Testis (tissue), 3 donors: ENCODE data around the gene CD300H. TPM values are rescaled to one million over a fixed set of nuclear protein-coding genes. Genes with fewer than 3 reads are reported as not detected.

Source experiments
- DNase-seq: peaks from one replicate; pipeline ENCODE4 v3.0.0-alpha.2; 2019
- H3K27ac ChIP-seq, 2 donors: fragments of 200-600 bp; sonication (generic); one replicate each; pipeline ENCODE4 v1.5.1; 2019
- H3K27me3 ChIP-seq: fragments of 200-600 bp; sonication (generic); one replicate; pipeline ENCODE4 v1.5.1; 2019
- H3K36me3 ChIP-seq: fragments of 200-600 bp; sonication (generic); one replicate; pipeline ENCODE4 v1.5.1; 2017; ENCODE audit warnings: low read depth; ENCODE audit errors: missing control alignments
- H3K4me1 ChIP-seq: fragments of 200-600 bp; sonication (generic); one replicate; pipeline ENCODE4 v1.5.1; 2019
- H3K4me3 ChIP-seq, 2 donors: fragments of 200-600 bp; sonication (generic); one replicate each; pipeline ENCODE4 v1.5.1; 2017 to 2019
- H3K9me3 ChIP-seq: fragments of 200-600 bp; sonication (generic); one replicate; pipeline ENCODE4 v1.5.1; 2017
- CTCF ChIP-seq, 3 experiments: fragments of 450-650 bp in 2 of 3; fragments of 200-600 bp in 1 of 3; sonication (generic) in 1 of 3; IDR thresholded peaks; one replicate each; pipeline ENCODE4 v1.5.1; 2016 to 2019; ENCODE audit warnings: antibody characterized with exemption in 3 of 3, mild to moderate bottlenecking in 2 of 3, moderate library complexity in 1 of 3
- POLR2A ChIP-seq: fragments of 450-650 bp; IDR thresholded peaks from one replicate; pipeline ENCODE4 v1.6.1; 2017; ENCODE audit warnings: antibody characterized with exemption, mild to moderate bottlenecking, moderate library complexity
- WGBS, 2 donors: methylation state at CpG; one replicate each; pipeline ENCODE4 v1.1.5; 2018; 5-methylcytosine and 5-hydroxymethylcytosine counted together
- intact Hi-C: fragments of 100-400 bp; cut with DNase I; formaldehyde crosslinking; loops from one replicate; pipeline ENCODE4 v1.15.1; 2023; ENCODE audit warnings: low total_unique reads
- polyA plus RNA-seq: library from polyadenylated mRNA; stranded (reverse); fragments of 350-450 nt; fragmentation: Illumina TruSeq; extraction: RNeasy Lipid Tissue Mini Kit (QIAGEN cat#74804); gene quantifications from one replicate; pipeline ENCODE4 v1.2.3, GENCODE V29; 2014; ENCODE audit warnings: low read depth, low replicate concordance; ENCODE audit not compliant: insufficient read depth
- total RNA-seq, 2 donors: library from RNA; depleted of rRNA; stranded (reverse); fragments of >200 nt; gene quantifications; one replicate each; pipeline ENCODE4 v1.2.3, GENCODE V29; 2016

CD300H gene
- total and polyA plus RNA-seq, 3 donors from 2014 or later: not detected

- Histone ChIP-seq H3K9me3 (no peaks in the 10 kb centered on the region), H3K27ac (no peak overlapping the region), H3K36me3 (no peaks in the 10 kb centered on the region), H3K27me3 (no peaks in the 10 kb centered on the region), H3K4me3 (no peak overlapping the region), H3K4me1 (no peaks in the 10 kb centered on the region)
- WGBS, 2 donors: 80 to 86% methylated on average over 3 of the region's 3 CpGs
- TF ChIP-seq CTCF (IDR thresholded peaks at IDR 0.05) (no peak), POLR2A (no peak)
- intact Hi-C loops: no loop called here
- no peak for DNase-seq
Observed at GRCh38 chr17:74516561-74517328, 50.6 kb downstream of the CD300H start.

DNA sequence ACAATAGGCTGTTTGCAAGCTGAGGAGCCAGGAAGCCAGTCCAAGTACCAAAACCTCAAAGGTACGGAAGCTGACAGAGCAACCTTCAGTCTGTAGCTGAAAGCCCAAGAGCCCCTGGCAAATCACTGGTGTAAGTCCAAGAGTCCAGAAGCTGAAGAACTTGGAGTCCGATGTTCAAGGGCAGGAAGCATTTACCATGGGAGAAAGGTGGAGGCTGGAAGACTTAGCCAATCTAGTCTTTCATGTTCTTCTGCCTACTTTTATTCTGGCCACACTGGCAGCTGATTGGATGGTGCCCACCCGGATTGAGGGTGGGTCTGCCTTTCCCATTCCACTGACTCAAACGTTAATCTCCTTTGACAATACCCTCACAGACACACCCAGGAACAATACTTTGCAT, 51.4 kb downstream of the CD300H start:
- Histone ChIP-seq H3K4me3 (no peak overlapping the region), H3K27me3 (no peaks in the 10 kb centered on the region), H3K36me3 (no peaks in the 10 kb centered on the region), H3K9me3 (no peaks in the 10 kb centered on the region), H3K27ac (no peak overlapping the region), H3K4me1 (no peaks in the 10 kb centered on the region)
- intact Hi-C loops: no loop called here
- 75 to 88% methylated on average over 4 of the region's 4 CpGs for WGBS, 2 donors
- no peak for DNase-seq
- TF ChIP-seq POLR2A (no peak), CTCF (IDR thresholded peaks at IDR 0.05) (no peak)

DNA sequence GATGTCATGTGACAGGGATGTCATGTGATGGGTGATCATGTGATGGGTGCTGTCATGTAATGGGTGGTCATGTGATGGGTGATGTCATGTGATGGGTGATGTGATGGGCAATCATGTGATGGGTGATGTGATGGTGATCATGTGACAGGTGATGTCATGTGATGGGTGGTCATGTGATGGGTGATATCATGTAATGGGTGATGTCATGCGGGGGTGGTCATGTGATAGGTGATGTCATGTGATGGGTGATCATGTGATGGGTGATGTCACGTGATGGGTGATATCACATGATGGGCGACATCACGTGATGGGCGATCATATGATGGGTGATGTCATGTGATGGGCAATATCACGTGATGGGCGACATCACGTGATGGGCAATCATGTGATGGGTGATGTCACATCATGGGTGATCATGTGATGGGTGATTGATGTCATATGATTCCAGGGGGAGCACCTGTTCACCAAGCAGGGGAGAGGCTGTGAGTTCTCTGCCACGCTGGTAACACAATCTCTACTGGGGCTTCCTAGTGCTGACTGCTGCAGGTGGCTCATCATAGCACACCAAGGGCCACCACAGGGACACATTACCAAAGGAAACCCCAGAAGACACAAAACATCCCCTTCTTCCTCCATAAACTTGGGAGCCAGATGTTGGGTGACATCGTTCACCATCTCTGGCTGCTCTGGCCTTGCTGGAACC, 52.5 kb downstream of the CD300H start:
- no peaks in the 10 kb centered on the region for H3K4me1 ChIP-seq
- H3K27me3 ChIP-seq: no peaks in the 10 kb centered on the region
- intact Hi-C loops: no loop called here
- H3K9me3 ChIP-seq: no peaks in the 10 kb centered on the region
- no peaks in the 10 kb centered on the region for H3K36me3 ChIP-seq
- 87 to 92% methylated on average over 10 of the region's 10 CpGs for WGBS, 2 donors
- no peak overlapping the region for H3K27ac ChIP-seq
- H3K4me3 ChIP-seq: no peak overlapping the region
- DNase-seq: peak; percentile 59
- TF ChIP-seq CTCF (IDR thresholded peaks at IDR 0.05): no peak
- no peak for TF ChIP-seq POLR2A

- H3K27ac ChIP-seq: no peak overlapping the region
- no peak overlapping the region for H3K4me3 ChIP-seq
- no peaks in the 10 kb centered on the region for H3K4me1 ChIP-seq
- H3K36me3 ChIP-seq: no peaks in the 10 kb centered on the region
- TF ChIP-seq CTCF (IDR thresholded peaks at IDR 0.05) (no peak), POLR2A (no peak)
- no peaks in the 10 kb centered on the region for H3K27me3 ChIP-seq
- DNase-seq: peak; percentile 62
- WGBS, 2 donors: 45 to 91% methylated on average over 3 of the region's 3 CpGs
- H3K9me3 ChIP-seq: no peaks in the 10 kb centered on the region
- intact Hi-C loops: no loop called here
Observed at GRCh38 chr17:74513987-74514631, 53.2 kb downstream of the CD300H start.
